CMK (cell line): Measurements from ENCODE around the gene ZMIZ1.

ENCODE experiments used
- DNase-seq: peaks from one replicate; pipeline ENCODE4 v3.0.0-alpha.2; 2010; ENCODE audit warnings: low read depth

ZMIZ1 gene

DNA sequence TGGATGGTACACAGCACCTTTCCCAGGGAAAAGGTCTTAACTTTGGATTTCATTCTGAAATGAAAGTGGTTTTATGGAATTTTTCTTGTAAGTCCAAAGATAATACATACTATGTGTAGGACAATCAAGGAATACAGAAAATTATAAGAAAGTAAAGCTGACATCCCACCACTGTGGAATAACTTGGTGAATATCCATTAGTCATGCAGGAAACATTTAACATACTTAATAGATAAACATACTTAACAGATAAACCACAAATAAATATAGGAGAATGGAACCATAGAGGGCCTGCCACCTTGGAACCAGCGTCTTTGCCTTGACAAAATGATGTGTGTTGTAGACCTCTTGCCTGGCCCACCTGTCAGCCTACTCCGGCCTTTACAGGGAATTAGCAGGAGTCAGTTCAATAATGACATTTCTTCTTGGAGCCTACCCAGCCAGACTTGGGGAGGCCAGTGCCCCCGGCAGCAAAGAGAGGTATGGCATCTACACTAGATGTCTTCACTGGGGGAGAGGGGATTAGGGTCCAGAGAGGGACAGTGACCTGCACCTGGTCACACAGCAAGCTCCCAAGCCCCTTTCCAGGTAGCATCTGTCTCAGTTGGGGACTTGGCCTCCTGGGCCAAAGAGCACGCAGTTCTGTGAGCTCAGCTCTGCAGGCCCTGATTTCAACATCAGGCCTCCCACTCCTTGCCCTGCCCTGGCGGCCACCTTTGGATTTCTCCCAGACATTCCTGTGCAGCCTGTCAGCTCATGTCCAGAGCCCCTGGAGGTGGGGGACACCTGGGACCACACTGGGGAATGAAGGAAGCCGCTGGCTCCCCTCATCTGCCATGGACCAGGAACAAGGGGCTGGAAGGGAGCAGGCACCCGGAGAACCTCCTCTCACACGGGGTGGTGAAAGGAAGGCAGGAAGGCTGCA lies 165.9 kb downstream of the ZMIZ1 start:
- DNase-seq = no peak

DNA sequence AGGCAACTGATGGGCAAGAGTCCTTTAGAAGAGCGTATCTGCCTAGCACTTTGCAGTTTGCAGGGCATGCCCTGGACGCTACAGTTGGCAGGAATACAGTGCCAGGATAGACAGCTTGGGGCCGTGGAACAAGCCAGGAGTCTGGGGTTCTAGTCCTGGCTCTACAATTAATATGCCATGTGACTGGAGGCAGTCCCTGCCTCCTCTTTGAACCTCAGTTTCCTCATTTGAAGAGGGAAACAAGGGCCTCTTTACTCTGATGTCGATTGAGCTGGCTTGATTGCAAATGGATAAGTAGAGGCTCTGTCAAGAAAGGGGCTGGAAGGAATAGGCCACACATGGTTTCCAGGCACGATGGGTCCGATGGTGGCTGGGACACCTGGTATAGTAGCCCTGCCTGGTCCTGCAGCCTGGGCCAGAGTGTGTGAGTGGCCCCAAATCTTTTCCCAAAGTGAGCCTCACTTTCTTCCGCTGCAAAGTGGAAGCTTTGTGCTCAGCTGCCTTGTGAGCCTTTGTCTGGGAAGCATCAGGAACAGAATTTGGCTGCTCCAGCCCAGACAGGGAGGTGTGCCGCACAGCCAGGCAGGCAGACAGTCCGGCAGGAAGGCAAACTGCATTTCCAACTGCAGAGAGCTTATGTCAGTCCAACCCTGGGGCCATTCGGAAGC lies 167.1 kb downstream of the ZMIZ1 start:
- no peak for DNase-seq

DNA sequence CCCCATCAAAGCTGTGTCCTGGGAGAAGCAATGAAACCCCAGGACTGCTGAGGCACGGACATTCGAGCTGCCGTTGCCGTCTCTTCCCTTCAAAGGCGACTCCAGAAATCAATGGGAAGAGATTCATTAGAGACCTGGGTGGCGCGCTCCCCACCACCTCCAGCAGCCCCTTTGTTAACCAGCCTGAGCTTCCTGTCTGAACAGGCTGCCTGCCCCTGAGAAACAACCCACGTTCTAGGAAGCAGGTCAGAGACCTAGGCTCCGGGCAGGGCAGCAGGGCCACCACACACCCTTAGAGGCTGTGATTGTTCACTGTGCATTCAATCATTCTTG lies 167.6 kb downstream of the ZMIZ1 start:
- DNase-seq = no peak

DNA sequence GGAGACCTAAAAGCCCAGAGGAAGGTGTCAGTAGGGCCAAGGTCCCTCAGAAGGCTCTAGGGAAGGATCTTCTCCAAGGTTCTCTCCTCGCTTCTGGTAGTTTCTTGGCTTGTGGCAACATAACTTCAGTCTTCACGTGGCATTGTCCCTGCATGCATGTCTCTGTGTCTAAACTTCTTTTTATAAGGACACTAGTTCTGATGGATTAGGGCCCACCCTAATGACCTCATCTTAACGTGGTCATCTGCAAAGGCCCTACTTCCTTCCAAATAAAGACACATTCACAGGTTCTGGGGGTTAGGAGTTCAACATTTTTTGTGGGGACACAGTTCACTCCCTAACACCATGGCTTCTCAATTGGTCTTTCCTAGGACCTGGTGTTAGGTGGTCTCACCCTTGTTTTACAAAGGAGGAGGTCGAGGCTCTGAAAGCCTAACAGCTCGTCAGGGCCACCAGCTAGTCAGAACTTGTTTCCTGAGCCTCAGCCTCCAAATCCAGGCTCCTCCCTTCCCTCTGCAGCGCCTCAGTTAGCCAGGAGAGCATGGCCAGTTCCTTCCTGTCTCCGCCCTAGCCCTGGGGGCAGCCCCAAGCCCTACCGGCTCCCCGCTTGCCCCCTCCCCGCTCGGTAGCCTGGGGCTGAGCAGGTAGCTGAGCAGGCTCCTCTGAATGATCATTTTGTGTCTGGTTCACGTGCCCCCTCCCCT lies 168.8 kb downstream of the ZMIZ1 start:
- DNase-seq = no peak

DNA sequence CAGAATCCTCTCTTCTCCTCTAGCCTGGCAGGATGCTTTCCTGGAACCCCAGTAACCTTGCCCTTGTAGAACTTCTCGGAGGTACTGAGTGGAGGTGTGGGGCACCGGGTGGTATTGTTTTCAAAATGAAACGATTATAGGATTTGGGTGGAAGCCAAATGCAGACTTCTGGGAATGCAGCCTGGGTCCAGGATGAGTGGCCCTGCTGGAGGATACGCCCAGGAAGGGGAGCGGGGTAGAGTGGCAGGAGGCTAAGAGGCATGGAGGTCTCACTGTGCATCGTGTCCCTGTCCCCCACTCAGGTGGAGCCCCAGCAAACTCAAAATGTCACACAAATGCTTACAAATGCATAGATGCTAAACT lies 169.4 kb downstream of the ZMIZ1 start:
- no peak for DNase-seq

DNA sequence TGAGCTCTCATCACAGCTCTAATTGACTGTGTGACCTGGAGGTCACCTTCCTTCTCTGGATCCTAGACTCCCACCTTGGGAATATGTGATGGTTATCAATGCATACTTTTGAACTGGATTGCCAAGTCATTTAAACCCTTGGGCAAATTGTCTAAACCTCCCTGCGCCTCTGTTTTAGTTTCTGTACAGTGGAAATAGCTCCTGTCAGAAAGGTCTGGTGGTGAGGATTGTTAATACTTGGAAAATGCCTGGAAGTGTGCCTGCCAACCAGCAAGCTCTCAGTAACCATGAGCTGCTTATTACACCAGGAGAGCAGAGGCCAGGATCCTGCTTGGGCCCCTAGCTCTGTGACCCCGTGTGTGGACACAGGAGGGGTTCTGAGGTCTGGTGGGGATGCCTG lies 169.8 kb downstream of the ZMIZ1 start:
- no peak for DNase-seq

DNA sequence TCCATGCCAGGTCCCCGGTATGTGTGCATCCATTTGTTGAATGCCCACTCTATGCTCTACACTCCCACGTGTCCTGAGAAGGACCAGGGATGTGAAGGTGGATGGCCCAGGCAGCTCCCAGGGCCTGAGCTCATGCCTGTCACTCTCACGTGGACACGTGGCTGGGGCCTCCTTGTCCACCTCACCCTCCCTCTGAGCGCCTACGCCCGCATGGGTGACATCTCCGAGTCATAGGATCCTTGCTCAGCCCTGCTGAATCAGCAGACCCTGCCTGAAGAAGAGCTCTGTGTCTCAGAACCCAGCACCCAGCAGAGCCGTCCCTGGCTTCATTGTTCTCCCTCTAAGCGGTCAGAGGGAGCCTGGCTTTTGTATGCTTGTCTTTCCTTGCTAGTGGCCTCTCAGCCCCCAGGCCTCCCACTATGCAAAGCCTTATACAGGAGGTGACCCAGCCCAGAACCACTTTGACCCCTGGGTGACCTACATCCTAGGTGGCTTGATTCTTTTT lies 170.6 kb downstream of the ZMIZ1 start:
- no peak for DNase-seq

DNA sequence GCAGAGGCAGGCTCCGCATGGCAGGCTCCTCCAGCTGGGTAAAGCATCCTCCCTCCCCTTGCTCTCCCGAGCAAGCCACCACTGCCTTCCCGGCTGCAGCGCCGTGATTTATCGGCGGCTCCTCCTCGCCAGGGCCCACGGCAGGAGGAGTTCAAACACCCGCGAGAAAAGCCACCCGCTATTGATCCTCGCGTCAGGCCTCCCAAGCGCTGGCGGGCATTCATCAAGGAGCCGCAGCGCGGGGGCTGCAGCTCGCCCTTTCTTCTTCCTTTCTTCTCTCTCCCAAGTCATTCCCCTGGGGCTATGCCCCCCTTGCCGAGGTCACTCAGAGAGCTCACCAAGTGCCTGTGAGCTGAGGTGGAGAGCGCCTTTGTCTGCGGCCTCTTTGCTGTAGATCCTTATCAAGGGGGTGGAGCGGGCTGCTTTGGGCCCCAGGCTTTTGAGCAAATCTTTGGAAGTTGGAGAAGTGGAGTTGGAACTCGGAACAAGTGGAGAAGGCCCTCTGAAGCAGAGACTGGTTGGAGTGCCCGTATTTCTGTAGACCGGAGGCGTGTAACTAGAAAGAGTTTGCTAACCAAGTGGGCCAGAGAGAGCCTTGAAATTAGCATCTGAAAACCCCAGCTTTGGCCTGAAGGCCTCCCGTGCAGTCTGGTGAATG lies 171.3 kb downstream of the ZMIZ1 start:
- no peak for DNase-seq

DNA sequence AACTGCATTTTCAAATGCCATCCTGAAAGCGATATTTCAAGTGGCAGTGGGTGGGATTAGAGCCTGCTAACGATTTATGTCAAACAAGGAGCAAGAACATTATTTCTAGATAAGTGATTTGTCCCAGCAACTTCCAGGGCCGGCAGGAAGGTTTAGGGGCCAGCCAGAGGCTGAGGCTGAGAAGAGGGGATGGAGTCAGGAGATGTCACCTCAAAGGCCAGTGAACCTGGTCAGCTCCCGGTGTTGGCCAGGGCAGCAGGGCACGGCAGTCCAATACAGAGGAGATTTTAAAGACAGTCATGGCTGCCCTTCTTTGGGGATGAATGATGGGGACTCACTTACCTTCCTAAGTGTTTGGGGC lies 172.8 kb downstream of the ZMIZ1 start:
- no peak for DNase-seq

DNA sequence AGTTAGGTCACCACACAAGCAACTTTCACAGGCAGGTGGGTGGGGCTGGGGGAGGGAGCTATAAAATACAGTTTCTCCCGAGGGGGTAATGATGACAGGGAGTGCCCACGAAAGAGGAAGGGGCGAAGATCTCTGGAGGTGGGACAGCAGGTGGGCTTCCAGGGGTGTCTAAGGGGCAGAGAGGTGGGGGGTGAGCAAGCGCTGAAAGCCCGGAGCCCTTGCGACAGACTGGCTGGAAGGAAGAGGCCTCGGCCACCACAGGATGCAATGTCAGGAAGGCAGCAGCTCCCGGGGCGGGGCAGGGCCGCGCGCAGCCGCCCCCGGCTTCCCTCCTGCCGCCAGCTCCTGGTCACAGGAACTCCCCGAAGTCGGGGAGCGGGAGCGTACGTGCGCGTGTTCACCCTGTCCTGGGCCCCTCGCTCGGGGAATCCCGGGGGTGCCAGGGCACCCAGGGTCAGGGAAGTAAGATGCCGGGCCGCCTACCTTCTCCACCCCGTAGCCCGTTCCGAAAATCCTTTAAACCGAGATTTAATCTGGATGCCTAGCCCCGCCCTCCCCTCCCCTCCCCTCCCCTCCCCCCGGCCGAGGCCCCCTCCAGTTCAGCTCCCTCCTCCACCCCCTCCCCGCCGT lies 173.3 kb downstream of the ZMIZ1 start:
- DNase-seq = peak; percentile 45

DNA sequence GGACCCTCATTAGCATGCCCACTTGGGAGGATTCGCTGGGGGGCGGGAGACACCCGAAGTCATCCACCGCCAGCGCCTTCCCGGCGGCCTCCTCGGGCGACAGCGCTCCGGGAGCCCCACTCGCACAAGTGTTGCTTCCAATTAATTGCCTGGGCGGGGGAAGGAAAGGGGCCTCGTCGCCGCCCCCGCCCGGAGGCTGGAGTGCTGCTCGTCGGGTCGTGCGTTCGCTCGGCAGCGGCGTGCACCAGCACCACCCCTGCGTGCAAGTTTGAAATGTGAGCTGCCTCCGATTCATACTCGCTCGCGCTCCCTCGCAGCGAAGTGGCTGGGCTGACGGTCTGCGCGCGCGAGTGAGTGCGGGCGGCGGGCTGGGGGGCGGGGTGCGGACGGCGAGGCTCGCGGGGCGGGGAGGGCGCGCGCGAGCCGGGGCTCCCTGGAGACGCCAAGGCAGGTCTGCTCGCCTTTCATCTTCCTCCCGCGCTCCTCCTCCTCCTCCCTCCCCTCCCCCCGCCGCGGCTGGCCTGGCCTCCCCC lies 173.9 kb downstream of the ZMIZ1 start:
- no peak for DNase-seq

DNA sequence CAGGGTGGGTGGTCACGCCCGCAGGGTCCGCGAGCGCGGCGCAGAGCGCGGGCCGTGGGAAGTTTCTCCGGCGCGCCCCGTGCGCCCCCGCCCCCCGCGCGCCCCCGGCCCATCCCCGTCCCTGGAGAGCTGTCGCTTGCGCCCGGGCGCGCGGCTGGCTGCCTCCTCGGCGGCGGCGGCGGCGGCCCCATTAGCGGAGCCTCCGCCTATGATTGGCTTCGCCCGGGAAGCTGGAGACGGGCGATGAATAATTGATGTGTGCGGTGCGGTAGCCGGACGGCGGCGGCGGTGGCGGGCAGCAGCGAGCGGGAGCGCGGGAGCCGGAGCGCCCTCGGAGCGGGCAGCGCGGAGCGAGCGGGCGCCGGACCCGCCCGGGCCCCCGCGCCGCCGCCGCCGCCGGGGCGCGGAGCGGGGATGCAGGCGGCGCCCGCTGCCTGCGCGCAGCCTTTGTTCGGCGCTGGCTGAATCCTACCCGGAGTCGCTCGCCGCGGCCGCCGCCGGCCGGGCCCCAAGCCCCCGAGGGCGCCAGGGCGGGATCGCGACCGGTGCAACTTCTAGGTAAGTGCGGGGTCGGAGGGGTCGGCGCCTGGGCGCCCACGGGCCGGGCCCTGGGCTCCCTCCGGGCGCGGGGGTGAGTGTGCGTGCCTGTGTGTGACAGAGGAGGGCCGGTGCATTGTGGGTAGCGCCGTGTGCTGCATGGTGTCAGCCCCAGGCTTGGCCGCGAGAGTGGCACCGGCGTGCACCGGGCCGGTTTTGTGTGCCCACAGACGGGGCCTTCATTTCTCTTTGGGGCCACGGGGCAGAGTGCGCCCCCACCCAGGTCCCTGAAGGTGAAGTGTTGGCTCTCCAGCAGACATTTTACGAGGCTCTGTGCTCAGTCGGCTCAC lies 174.7 kb downstream of the ZMIZ1 start:
- DNase-seq = no peak

DNA sequence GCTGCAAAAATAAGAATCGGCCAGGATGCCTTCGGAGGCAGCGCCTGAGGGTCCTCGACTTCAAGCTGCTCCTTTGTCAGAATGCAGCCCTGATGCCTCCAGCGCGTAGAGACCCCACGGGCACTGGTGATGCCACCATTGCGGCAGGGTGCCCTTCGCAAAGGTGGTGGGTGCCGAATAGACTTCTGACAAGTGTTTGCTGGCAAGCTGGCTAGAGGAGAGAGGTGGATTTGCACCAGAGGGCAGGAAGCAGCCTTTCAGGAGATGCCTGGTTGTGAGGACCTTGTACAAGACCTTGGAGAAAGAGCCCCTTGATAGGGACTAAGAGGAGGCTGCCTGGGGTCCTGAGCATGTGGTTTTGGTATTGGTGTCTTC lies 175.3 kb downstream of the ZMIZ1 start:
- no peak for DNase-seq

DNA sequence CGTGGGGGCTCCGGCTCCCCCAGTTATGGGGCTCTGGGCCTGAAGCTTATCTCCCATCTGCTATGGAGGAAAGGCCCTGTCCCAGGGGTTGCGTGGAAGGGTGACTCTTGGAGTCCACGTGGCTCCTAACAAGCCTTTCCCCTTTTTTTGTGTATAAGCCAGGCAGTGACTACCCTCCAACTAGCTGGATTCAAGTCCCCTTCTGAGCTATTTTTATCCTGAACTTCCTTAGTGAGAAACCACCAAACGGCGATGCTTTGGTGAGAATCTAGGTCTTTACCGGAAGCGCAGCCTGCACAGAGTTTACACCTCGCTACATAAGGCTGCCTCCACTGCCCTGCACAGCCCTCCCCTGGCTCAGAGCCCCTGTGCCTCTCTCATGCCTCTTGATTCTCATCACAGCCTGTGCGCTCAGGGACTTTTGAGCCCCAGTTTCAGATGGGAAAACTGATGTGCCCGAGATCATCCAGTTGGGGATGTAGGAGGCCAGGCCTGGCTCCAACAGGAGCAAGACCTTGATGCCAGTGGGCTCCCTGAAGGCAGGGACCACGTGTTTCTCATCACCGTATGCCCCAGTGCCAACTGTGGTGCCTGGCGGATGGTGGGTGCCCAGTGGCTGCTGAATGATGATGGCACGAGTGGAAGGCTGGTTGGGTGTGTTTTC lies 176.2 kb downstream of the ZMIZ1 start:
- DNase-seq = no peak

DNA sequence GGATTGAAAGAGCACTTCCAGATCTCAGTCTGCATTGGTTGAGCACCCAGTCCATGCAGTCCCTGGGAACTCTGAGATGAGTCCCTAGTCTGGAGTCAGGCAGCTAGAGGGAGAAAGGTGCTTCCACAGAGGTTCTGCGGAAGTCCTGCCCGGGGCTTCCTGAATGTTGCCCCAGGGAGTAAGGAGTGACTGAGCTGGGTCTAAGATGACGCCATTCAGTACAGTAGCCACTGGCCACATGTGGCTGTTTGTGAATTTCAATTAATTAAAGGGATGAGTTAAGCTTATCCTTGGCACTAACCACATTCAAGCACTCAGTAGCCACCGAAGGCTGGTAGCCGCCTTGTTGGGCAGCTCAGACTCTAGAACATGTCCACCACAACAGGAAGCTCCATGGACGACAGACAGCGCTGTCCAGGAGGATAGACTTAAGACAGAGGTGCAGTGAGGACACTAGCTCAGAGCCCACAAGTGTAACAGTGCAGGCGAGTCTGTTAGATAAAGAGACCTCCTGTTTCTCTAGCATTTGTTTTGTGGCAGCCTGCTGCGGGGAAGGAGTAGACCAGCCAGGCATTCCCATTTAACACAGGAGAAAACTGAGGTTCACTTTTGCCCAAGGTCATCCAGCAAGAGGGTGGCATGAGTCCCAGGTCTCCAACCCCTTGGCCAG lies 176.9 kb downstream of the ZMIZ1 start:
- DNase-seq = no peak

DNA sequence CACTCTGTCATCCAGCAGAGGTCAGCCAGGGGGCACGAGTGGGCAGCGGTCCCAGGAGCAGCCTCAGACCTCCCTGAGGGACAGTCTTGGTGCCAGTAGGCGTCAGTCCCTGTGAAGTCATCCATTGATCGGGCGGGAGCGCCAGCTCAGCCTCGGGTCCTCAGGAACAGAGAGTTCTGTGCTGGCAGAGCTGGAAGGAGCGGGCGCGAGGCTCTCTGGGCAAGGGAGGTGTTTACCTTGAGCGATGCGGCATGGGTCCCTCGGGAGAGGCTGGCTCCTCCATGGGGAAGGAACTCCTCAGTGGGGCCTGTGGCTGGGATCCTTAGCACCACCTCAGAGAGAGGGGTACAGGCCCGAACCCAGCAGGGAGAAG lies 177.4 kb downstream of the ZMIZ1 start:
- no peak for DNase-seq

DNA sequence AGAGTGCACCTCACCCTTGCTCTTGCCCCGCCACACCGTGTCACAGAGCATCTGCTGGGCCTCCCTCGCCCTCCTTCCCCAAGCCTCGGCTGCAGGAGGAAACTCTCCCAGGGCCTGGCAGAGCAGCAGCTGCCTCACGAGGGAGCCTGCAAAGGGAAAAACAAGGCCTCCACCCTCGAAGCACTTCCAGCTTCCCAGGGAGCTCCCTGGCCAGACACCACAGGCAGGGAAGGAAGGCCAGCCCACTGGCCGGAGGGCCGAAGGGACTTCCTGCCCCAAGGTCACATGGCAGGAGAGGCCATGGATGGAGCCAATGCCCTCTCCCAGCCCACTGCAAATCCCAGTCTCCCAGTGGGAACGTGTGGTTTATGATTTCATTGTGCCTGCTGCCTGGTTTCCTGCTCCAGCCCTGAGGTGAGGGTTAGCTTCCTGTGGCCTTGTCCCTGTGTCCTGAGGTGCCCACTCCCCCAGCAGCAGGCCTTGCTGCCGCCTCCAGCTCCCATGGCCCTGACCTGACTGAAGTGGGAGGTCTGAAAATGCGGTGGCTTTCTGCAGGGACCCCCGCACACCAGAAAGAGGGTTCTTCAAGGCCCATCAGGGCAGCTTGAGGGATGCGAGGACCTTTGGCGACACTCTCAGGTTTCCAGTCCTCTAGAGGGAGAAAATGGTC lies 178.0 kb downstream of the ZMIZ1 start:
- DNase-seq = no peak

DNA sequence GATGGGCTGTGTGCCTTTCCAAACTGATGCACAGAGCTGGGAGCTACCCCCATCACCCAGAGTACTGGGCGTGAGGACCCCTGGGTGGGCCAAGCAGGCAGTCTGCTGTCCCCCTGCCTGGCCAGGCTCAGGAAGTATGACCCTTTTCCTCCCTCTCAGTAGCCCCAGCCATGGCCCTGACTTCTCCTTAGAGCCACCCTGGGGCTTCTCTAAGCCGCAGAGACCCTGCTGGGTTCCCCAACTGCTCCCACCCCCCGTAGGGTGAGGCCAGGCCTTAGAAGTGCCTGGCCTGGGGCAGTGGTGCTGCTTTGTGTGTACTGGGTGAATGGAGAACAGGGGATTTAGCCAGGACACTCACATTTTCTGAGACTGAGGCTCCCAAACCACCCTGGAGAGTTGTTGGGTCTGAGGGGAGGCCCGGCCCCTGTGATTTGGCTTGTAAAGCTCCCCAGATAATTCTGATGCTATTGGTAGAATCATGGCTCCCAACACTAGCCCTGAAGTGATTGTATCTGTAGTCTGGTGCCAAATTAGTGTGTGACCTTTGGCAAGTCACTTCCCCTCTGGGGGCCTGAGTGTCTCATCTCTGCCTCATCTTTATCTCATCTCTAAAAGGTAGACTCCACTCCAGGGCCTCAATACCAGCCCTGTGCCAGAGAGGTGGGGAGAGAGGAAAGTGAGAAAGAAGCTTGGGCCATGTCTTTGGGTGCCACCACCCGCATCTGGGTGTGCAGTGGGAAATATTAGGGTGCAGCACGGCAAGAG lies 178.8 kb downstream of the ZMIZ1 start:
- no peak for DNase-seq
